ENCODE data around the gene CABLES2.

CABLES2 gene

DNA sequence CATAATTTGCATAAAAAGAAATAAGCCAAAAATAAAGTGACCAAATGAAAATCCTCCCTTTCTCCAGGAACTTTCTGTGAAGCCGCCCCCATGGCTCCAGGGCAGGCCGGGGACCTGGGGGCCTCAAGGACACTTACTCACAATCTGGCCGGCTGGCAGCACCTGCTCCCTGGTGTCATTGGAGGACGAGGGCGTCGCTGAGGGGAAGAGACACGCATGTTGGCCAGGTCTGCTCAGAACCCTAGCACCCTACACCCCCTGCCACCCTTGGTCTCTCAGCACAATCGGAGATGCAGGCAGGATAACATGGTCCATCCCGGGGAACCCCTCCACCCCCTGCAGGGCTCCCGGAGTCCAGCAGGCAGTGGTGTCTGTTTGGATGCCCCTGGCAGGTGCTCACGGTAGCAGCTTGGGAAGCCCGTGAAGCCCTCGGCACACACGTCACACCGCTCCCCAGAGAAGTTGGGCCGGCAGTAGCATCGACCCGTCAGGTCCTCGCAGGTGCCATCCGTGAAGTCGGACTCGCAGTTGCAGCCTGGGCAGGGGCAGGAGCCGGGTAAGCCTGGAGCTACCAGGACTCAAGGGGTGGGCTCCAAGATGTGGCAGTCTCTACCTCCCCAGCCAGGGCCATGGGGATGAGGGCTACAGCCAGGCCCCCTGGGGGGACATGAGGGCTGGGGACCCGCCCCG is 61.3 kb downstream of the CABLES2 start:
- no peak for DNase-seq

DNA sequence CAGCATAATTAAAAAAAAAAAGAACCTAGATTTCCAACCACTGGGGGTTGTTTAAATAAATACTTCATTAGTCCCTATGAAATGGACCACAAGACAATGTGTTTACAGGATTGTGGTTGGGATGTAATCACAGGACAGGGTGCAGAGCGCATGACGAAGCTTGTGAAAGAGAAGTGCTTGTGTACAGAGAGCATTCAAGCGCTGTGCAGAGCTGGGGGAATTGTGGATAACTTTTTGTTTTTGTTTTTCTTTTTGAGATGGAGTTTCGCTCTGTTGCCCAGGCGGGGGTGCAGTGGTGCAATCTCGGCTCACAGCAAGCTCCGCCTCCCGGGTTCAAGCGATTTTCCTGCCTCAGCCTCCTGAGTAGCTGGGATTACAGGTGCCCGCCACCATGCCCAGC is 62.3 kb downstream of the CABLES2 start:
- DNase-seq = no peak

DNA sequence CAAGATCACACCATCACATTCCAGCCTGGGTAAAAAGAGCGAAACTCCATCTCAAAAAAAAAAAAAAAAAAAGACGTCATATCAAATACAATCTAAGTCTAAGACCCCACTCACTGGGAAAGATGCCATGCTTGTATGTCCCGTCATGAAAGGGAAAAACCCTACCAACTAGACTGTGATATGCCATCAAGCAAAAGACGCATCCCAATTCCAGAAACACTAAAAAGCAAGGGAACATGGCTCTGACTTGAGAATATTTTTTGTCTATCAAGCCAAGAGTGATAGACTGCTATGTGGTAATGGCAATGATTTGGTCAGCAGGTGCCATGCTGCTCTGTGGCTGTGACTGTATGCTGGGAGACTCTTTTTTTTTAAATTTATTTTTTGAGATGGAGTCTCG is 63.0 kb downstream of the CABLES2 start:
- DNase-seq = no peak

DNA sequence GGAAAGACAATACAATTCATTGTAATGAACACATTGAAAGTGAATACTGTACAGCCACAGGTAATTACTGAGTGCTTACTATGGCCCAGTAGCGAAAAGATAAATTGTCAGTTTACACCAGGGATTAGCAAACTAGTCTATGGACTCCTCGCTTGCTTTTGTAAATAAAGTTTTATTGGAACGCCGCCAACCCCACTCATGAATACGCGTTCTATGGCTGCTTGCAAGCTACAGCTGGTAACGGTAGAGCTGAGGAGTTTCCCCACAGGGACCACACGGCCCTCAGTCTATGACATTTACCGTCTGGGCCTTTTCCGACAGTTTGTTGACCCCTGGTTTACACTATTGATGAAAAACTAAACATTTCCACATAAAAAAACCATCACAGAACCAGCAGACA is 64.2 kb downstream of the CABLES2 start:
- no peak for DNase-seq

DNA sequence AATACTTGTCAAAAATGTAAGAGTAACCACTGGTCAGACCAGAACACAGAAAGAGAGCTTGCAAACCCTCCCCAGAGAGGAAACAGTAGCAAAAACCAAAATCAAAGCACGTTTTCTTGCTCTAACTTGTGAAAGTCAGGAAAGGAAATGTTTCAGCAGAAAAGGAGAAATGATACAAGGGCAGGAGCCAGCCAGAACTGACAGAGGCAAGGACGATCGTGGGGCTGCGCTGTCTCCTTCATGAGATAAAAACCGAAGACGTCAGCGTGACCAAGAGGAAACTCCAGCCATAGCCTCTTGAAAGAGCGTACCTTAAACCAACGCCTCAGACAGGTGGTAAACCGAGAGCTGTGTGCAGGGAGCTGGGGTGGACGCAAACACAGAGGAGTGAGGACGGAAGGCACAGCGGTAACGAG is 67.4 kb downstream of the CABLES2 start:
- no peak for DNase-seq

All from stimulated activated naive CD4-positive, alpha-beta T cell (primary cell).